ENCODE data around the gene GBP3.

- TF ChIP-seq, protein P1, sequence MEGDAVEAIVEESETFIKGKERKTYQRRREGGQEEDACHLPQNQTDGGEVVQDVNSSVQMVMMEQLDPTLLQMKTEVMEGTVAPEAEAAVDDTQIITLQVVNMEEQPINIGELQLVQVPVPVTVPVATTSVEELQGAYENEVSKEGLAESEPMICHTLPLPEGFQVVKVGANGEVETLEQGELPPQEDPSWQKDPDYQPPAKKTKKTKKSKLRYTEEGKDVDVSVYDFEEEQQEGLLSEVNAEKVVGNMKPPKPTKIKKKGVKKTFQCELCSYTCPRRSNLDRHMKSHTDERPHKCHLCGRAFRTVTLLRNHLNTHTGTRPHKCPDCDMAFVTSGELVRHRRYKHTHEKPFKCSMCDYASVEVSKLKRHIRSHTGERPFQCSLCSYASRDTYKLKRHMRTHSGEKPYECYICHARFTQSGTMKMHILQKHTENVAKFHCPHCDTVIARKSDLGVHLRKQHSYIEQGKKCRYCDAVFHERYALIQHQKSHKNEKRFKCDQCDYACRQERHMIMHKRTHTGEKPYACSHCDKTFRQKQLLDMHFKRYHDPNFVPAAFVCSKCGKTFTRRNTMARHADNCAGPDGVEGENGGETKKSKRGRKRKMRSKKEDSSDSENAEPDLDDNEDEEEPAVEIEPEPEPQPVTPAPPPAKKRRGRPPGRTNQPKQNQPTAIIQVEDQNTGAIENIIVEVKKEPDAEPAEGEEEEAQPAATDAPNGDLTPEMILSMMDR (IDR thresholded peaks at IDR 0.05; ENCODE audit: control extremely low read depth in 1 of 3, insufficient read depth in 1 of 3, low read depth in 1 of 3, low read length in 3 of 3): no peak
- no peak for TF ChIP-seq CBX8 (IDR thresholded peaks at IDR 0.05; ENCODE audit: borderline replicate concordance, low read depth, low read length)
- TF ChIP-seq ASH2L (IDR thresholded peaks at IDR 0.05; ENCODE audit: low read length): no peak
- no peak for TF ChIP-seq ATF3 (IDR thresholded peaks at IDR 0.05; ENCODE audit: insufficient read depth, low read depth, low read length)
Measured at GRCh38 chr1:88961081-88961480, 61.6 kb downstream of the GBP3 start.
